Kidney (tissue), 14 donors: ENCODE data around the gene MTMR2. TPM values are rescaled to one million over a fixed set of nuclear protein-coding genes. Genes with fewer than 3 reads are reported as not detected.

Experiments
- DNase-seq, 5 donors: peaks; one replicate each; pipeline ENCODE4 v3.0.0-alpha.2; 2013 to 2020
- FAIRE-seq: peaks from 2 replicates; lab custom pipeline; 2012; peaks lifted over from hg19 to GRCh38; lab: Jason Lieb, UNC
- H3K27ac ChIP-seq, 2 donors: one replicate each; pipeline ENCODE4 v1.7.0; 2013; ENCODE audit warnings: low read depth in 2 of 2, low read length in 2 of 2, inconsistent platforms in 1 of 2
- H3K27me3 ChIP-seq: one replicate; pipeline ENCODE4 v1.7.1; 2013; ENCODE audit warnings: low read length, inconsistent platforms; ENCODE audit not compliant: control insufficient read depth, insufficient read depth
- H3K36me3 ChIP-seq, 3 donors: one replicate each; pipeline versions ENCODE4 v1.7.0 to v1.7.1; 2013; ENCODE audit warnings: low read length in 3 of 3, control low read depth in 1 of 3, inconsistent platforms in 1 of 3; ENCODE audit not compliant: insufficient read depth in 3 of 3, control insufficient read depth in 2 of 3
- H3K4me1 ChIP-seq, 3 donors: one replicate each; pipeline versions ENCODE4 v1.7.0 to v1.7.1; 2013; ENCODE audit warnings: low read length in 3 of 3, inconsistent platforms in 1 of 3, low read depth in 1 of 3; ENCODE audit not compliant: control insufficient read depth in 2 of 3, insufficient read depth in 2 of 3
- H3K4me3 ChIP-seq, 3 donors: one replicate each; pipeline versions ENCODE4 v1.7.0 to v1.8.1; 2013; ENCODE audit warnings: low read length in 3 of 3, control low read depth in 1 of 3, inconsistent platforms in 1 of 3
- H3K9ac ChIP-seq, 3 donors: one replicate each; pipeline versions ENCODE4 v1.7.0 to v1.7.1; 2013; ENCODE audit warnings: low read length in 3 of 3, control low read depth in 1 of 3, inconsistent platforms in 1 of 3
- H3K9me3 ChIP-seq, 3 donors: one replicate each; pipeline versions ENCODE4 v1.7.0 to v1.7.1; 2013; ENCODE audit warnings: low read length in 3 of 3, control low read depth in 1 of 3, inconsistent platforms in 1 of 3; ENCODE audit not compliant: control insufficient read depth in 2 of 3, insufficient read depth in 1 of 3
- CTCF ChIP-seq: IDR thresholded peaks from 3 replicates; pipeline ENCODE4 v1.5.1; 2012; ENCODE audit warnings: mild to moderate bottlenecking, moderate library complexity, borderline replicate concordance; ENCODE audit not compliant: insufficient read depth; ENCODE audit errors: extremely low read depth
- intact Hi-C: fragments of 100-400 bp; cut with DNase I; formaldehyde crosslinking; loops from one replicate; pipeline ENCODE4 v1.11.1; 2022
- polyA plus RNA-seq: library from polyadenylated mRNA; stranded (reverse); fragments of 350-450 nt; fragmentation: Illumina TruSeq; extraction: RNeasy Lipid Tissue Mini Kit (QIAGEN cat#74804); gene quantifications from one replicate; pipeline ENCODE4 v1.2.3, GENCODE V29; 2014; ENCODE audit warnings: low read depth, low replicate concordance; ENCODE audit not compliant: insufficient read depth
- total RNA-seq: library from RNA; stranded (reverse); fragmentation: NEBNext Ultra II Directional; extraction: Animal tissue kit (Norgen Biotek cat#: 25700); gene quantifications from one replicate; pipeline ENCODE4 v1.2.1, GENCODE V29; 2021
- donor health status: control.
- donor health status: control.
- donor health status: control.
- donor health status: control.
- donor health status: control.
- donor health status: DM: yes; HTN: yes; CAD: no.
- donor health status: Normal renal cell carcinoma (clear cell type).

The MTMR2 gene
- total and polyA plus RNA-seq, 2 donors from 2014 or later = 17.4 to 37.4 TPM

GRCh38 chr11:95835351-95835750 is 88.6 kb downstream of the MTMR2 start:
- no peaks in the 10 kb centered on the region for H3K9me3 ChIP-seq
- intact Hi-C loops = no loop called here

GRCh38 chr11:95833378-95833777 is 90.5 kb downstream of the MTMR2 start:
- FAIRE-seq = no peak
- H3K36me3 ChIP-seq = peaks cover 0 to 24% (median 20%) of the 10 kb centered on the region in 3 donors
- H3K9me3 ChIP-seq = no peaks in the 10 kb centered on the region
- DNase-seq = no peak
- no peaks in the 10 kb centered on the region for H3K27me3 ChIP-seq
- TF ChIP-seq CTCF = no peak
- H3K27ac ChIP-seq = no peak overlapping the region
- intact Hi-C loops = no loop called here
- H3K4me3 ChIP-seq = no peak overlapping the region
- no peaks in the 10 kb centered on the region for H3K4me1 ChIP-seq
- no peak overlapping the region for H3K9ac ChIP-seq

More at GRCh38 chr11:95835351-95835750, 88.6 kb downstream of the MTMR2 start:
- no peaks in the 10 kb centered on the region for H3K27me3 ChIP-seq
- FAIRE-seq = no peak
- no peak overlapping the region for H3K9ac ChIP-seq
- DNase-seq = peak in 1 of 5 donors; percentile 7
- no peak for TF ChIP-seq CTCF
- no peaks in the 10 kb centered on the region for H3K4me1 ChIP-seq
- peaks cover 0 to 23% (median 17%) of the 10 kb centered on the region in 3 donors for H3K36me3 ChIP-seq
- no peak overlapping the region for H3K4me3 ChIP-seq
- no peak overlapping the region for H3K27ac ChIP-seq

GRCh38 chr11:95832763-95833162 is 91.1 kb downstream of the MTMR2 start:
- Histone ChIP-seq H3K27me3 (no peaks in the 10 kb centered on the region), H3K9me3 (no peaks in the 10 kb centered on the region), H3K27ac (no peak overlapping the region), H3K4me1 (no peaks in the 10 kb centered on the region), H3K9ac (no peak overlapping the region), H3K4me3 (no peak overlapping the region), H3K36me3 (peaks cover 2 to 24% (median 20%) of the 10 kb centered on the region in 3 donors)
- intact Hi-C loops = no loop called here
- DNase-seq (no peak), FAIRE-seq (no peak)
- TF ChIP-seq CTCF = no peak
